Lung microvascular endothelial cell (primary cell): ENCODE measurements around the gene NPBWR2. TPM values are rescaled to one million over a fixed set of nuclear protein-coding genes. Genes with fewer than 3 reads are reported as not detected.

ENCODE experiments used
- DNase-seq, 2 donors: peaks; one replicate each; pipeline versions ENCODE4 v3.0.0 to v3.0.0-alpha.2; 2010; ENCODE audit warnings: low read depth in 2 of 2
- total RNA-seq: library from RNA; depleted of rRNA; stranded (reverse); fragments of >200 nt; gene quantifications from 2 replicates; pipeline ENCODE4 v1.2.1, GENCODE V29; 2014

The NPBWR2 gene
- total RNA-seq, 1 donor from 2014 or later: not detected

DNA sequence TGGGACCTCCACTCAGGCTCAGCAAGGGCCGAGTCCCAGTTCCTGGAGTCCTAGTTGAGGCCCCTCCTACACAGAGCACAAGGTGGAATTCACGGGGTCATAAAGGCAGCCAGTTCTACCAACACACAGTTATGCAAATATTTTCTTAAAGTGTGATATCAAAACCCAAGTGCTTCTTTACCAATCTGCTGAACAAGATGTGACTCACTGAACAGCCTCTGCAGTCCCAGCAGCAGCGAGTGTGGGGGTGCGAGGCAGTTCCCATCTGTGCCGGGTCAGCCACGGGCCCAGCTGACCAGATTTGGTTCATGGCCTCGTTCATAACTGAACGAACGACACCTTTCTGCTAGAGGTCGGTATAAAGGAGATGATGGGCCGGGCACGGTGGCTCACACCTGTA, 48.8 kb downstream of the NPBWR2 start:
- no peak for DNase-seq

DNA sequence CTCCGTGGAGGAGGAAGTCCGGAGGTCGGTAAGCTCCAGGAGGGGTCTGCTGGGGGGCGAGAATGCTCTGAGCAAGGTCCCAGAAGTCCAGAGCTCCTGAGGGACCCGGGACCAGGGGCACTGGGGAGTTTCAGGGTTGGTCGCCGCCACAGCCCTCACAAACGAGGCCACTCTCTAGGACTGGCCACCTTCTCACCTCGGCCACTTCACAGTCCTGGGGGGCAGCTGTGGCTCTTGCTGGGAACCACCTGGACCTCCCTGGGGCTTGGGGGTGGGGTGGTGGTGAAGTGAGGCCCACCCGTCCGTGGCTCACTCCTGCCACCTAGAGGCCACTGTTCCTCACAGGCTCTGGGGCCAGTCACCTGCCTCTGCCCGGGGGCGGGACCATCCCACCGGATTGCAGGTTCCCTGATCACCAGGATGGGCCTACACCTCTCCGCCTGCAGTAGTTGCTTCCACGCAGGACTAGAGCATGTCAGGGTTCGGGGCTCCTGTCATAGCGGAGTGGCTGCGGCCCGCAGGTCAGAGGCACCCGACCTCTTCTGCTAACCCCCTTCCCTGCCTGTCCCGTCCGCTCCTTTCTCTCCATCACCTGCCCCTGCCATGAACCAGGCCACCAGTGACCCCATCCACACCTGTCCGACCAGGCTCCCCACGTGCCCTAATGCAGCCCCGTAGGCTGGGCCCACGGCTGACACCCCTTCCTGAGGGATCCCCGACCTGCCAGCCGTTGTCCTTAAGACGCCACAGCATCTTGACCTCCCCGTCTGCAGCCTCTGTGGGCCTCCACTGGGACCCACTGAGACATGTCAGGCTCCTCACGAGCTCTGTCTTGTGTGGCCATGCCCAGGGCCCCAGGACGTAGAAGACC, 49.5 kb downstream of the NPBWR2 start:
- peak; percentile 73 to 93 for DNase-seq

GRCh38 chr20:64056889-64057627, 50.3 kb downstream of the NPBWR2 start:
- DNase-seq: peak; percentile 49 to 85

GRCh38 chr20:64056639-64056888, 50.8 kb downstream of the NPBWR2 start:
- DNase-seq: peak in 1 of 2 donors; percentile 95

DNA sequence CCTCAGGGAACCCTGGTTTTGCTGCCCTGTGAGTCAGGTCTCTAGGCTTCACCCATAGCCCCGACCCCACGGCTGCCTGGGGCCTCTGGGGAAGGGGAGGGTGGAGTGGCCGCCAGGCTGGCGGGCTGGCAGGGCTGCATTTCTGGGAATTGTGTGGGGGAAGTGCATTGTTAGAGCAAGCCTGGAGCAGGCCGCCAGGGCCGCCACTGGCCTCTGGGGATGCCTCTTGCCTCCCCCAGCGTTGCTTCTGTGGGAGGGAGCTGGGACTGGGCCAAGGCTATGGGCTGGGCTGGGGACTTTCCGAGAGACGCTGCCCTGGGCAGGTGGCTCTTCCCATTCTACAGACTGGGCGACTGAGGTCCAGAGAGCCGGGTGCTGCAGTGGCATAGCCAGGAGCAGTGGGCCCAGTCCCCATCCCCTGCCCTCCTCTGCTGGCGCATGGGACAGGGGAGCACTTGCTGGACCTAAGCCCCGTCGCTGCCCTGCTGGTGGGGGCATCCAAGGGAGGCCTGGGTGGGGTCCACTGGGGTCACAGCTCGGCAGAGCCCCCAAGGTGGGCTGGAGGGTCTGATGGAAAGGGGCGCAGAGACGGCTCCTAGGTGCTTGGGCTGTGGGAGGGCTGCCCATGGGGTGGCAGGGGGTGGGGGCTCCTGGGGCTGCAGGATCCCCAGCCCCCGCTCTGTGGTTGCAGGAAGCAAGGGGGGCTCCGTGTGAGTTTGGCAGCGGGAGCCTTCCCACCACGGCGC, 51.3 kb downstream of the NPBWR2 start:
- peak; percentile 64 to 96 for DNase-seq

DNA sequence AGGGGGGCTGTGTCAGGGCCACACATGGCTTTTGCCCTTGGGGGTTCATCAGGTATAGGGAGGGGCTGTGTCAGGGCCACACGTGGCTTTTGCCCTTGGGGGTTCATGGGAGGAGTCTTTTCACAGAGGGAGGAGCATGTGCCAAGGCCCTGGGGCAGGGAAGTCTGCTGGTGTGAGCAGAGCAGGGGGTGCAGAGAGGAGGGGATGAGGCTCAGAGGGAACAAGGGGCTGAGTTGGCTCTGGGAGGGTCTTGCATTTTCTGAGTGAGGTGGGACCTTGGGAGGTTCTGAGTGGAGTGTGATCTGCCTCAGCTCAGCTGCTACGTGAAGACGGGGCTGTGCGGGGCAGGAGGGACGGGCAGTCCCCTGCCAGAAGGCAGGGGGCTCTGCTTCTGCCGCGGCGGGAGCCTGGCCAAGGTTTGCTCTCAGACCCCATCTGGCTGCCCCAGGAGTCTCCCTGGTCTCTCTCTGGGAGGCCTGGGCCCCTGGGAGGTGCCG, 51.9 kb downstream of the NPBWR2 start:
- DNase-seq: no peak

- DNase-seq: peak; percentile 92 to 98
These were observed 53.3 kb downstream of the NPBWR2 start for GRCh38 chr20:64053841-64054661.

Other genes with a start within 250 kb of the NPBWR2 start
- not detected in 2 replicates for gene ABHD16B, start 246.1 kb downstream of the NPBWR2 start, total RNA-seq
- 96.3 and 113 TPM in 2 replicates for gene TPD52L2, start 242.3 kb downstream of the NPBWR2 start, total RNA-seq
- gene DNAJC5, start 212.4 kb downstream of the NPBWR2 start, total RNA-seq: 58.4 and 68.5 TPM in 2 replicates
- 25.5 and 29.6 TPM in 2 replicates for gene UCKL1, start 151.1 kb downstream of the NPBWR2 start, total RNA-seq
- gene ZNF512B, start 137.6 kb downstream of the NPBWR2 start, total RNA-seq: 6.1 and 7.1 TPM in 2 replicates
- gene SAMD10, start 127.9 kb downstream of the NPBWR2 start, total RNA-seq: 3.1 and 3.2 TPM in 2 replicates
- 38.8 and 54.8 TPM in 2 replicates for gene PRPF6, start 126.4 kb downstream of the NPBWR2 start, total RNA-seq
- 4.8 and 6.9 TPM in 2 replicates for gene C20orf204, start 71.4 kb downstream of the NPBWR2 start, total RNA-seq
- 23.8 and 29.6 TPM in 2 replicates for gene SOX18, start 57.9 kb downstream of the NPBWR2 start, total RNA-seq
- gene TCEA2, start 44.4 kb downstream of the NPBWR2 start, total RNA-seq: 25.5 and 30.6 TPM in 2 replicates
- gene RGS19, start 28.0 kb downstream of the NPBWR2 start, total RNA-seq: 12.6 and 18.7 TPM in 2 replicates
- 1.7 and 3.0 TPM in 2 replicates for gene OPRL1, start 27.5 kb downstream of the NPBWR2 start, total RNA-seq
- gene LKAAEAR1, start 23.2 kb downstream of the NPBWR2 start, total RNA-seq: 0.20 and 0.22 TPM in 2 replicates
- gene MYT1, start 56.9 kb upstream of the NPBWR2 start, total RNA-seq: under 0.01 TPM in 1 of 2 replicates, not detected in the other
- gene PCMTD2, start 148.2 kb upstream of the NPBWR2 start, total RNA-seq: 40.5 and 41.2 TPM in 2 replicates